Type B pancreatic cell (in vitro differentiated cells): ENCODE measurements around the gene HS6ST1. TPM values are rescaled to one million over a fixed set of nuclear protein-coding genes. Genes with fewer than 3 reads are reported as not detected.

ENCODE experiments used
- DNase-seq: peaks from one replicate; pipeline ENCODE4 v3.0.0; 2021; ENCODE audit warnings: mixed read lengths; ENCODE audit not compliant: unreplicated experiment; ENCODE audit errors: extremely low spot score
- H3K27ac Mint-ChIP-seq: 2 replicates; pipeline ENCODE4 v1.8.0; 2021; ENCODE audit warnings: mild to moderate bottlenecking, mixed read lengths
- H3K27me3 Mint-ChIP-seq: 2 replicates; pipeline ENCODE4 v1.8.0; 2021; ENCODE audit warnings: mixed read lengths
- H3K36me3 Mint-ChIP-seq: 2 replicates; pipeline ENCODE4 v1.8.0; 2021; ENCODE audit warnings: mixed read lengths
- H3K4me1 Mint-ChIP-seq: one replicate; pipeline ENCODE4 v1.8.0; 2021; ENCODE audit warnings: mixed read lengths; ENCODE audit not compliant: unreplicated experiment
- H3K4me3 Mint-ChIP-seq: 2 replicates; pipeline ENCODE4 v1.8.0; 2021; ENCODE audit warnings: mild to moderate bottlenecking, mixed read lengths
- H3K9me3 Mint-ChIP-seq: 2 replicates; pipeline ENCODE4 v1.8.0; 2021; ENCODE audit warnings: mixed read lengths
- total RNA-seq: library from RNA; stranded (reverse); gene quantifications from 2 replicates; pipeline ENCODE4 v1.2.1, GENCODE V29; 2021; ENCODE audit warnings: low replicate concordance
- TF ChIP-seq, protein P1 (sequence below): fragments of 200-600 bp; sonication (generic); conservative IDR thresholded peaks from 2 replicates; pipeline ENCODE4 v1.5.0; 2021; ENCODE audit warnings: antibody characterized with exemption, mild to moderate bottlenecking

The HS6ST1 gene
- total RNA-seq, 1 donor from 2014 or later = 75.2 TPM

DNA sequence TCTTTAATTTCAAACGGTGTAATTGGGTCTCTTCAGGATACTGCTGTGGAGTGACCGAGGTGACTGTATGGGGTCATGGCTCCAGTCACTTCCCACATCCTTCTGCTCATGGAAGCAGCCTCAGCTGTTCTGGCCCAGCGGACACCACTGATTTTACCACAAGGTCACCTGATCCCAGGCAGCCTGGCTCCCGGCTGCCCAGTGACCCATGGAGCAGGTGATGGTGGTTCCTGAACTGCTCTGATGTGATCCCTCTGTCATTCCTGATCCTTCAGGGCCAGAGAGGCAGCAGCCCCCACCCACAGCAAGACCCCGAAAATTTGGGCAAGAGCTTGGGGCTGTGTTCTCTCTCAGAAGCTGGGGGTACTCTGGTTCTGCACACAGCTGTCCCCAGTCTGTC, 35.5 kb upstream of the HS6ST1 start:
- Mint-ChIP-seq H3K36me3 (peaks cover 3% of the 10 kb centered on the region), H3K9me3 (peaks cover 13% of the 10 kb centered on the region), H3K27me3 (no peaks in the 10 kb centered on the region), H3K4me1 (no peaks in the 10 kb centered on the region), H3K27ac (no peak overlapping the region), H3K4me3 (no peak overlapping the region)
- TF ChIP-seq, protein P1, sequence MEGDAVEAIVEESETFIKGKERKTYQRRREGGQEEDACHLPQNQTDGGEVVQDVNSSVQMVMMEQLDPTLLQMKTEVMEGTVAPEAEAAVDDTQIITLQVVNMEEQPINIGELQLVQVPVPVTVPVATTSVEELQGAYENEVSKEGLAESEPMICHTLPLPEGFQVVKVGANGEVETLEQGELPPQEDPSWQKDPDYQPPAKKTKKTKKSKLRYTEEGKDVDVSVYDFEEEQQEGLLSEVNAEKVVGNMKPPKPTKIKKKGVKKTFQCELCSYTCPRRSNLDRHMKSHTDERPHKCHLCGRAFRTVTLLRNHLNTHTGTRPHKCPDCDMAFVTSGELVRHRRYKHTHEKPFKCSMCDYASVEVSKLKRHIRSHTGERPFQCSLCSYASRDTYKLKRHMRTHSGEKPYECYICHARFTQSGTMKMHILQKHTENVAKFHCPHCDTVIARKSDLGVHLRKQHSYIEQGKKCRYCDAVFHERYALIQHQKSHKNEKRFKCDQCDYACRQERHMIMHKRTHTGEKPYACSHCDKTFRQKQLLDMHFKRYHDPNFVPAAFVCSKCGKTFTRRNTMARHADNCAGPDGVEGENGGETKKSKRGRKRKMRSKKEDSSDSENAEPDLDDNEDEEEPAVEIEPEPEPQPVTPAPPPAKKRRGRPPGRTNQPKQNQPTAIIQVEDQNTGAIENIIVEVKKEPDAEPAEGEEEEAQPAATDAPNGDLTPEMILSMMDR = no peak
- DNase-seq = no peak

DNA sequence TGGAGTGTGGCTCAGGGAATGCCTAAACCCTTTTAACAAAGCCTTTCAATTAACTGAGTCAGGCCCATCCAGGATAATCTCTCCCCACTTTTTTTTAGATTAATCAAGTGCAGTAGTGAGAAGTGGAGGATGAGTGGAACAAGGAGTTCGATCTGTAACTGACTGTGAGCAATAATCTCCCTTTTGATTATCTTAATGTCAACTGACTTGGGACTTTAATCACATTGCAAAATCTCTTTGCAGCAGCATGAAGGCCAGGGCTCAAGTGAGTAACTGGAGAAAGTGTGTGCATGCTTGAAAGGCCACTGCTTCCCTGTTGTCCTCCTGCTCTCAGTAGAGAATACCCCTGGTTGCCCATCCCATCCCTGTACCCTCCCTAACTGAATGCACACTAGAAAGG, 32.1 kb upstream of the HS6ST1 start:
- H3K4me1 Mint-ChIP-seq = peaks cover 6% of the 10 kb centered on the region
- H3K9me3 Mint-ChIP-seq = peaks cover 13% of the 10 kb centered on the region
- H3K4me3 Mint-ChIP-seq = no peak overlapping the region
- TF ChIP-seq, protein P1 = no peak
- peaks cover 3% of the 10 kb centered on the region for H3K36me3 Mint-ChIP-seq
- no peaks in the 10 kb centered on the region for H3K27me3 Mint-ChIP-seq
- no peak for DNase-seq
- no peak overlapping the region for H3K27ac Mint-ChIP-seq

DNA sequence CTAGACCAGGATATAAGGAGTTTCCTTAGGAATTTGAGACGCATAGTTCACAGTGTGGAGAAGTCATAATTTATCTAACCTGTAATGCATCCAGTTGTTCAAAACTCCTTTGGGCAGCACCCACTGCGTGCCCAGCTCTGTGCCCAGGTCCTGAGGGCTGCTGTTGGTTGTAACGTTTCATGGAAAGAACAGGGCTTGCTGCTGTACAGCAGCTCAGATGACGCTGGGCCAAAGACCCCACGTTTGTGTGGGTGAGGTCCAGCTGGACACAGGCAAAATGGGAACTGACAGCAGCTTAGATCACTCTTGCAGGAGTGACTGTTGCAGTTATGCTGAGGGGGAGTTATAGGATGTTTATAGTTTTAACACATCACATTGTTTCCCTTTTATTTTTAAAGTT, 30.0 kb upstream of the HS6ST1 start:
- H3K9me3 Mint-ChIP-seq = peaks cover 18% of the 10 kb centered on the region
- H3K36me3 Mint-ChIP-seq = peaks cover 3% of the 10 kb centered on the region
- DNase-seq = no peak
- no peak overlapping the region for H3K4me3 Mint-ChIP-seq
- TF ChIP-seq, protein P1 = no peak
- H3K4me1 Mint-ChIP-seq = peaks cover 6% of the 10 kb centered on the region
- no peaks in the 10 kb centered on the region for H3K27me3 Mint-ChIP-seq
- H3K27ac Mint-ChIP-seq = no peak overlapping the region

DNA sequence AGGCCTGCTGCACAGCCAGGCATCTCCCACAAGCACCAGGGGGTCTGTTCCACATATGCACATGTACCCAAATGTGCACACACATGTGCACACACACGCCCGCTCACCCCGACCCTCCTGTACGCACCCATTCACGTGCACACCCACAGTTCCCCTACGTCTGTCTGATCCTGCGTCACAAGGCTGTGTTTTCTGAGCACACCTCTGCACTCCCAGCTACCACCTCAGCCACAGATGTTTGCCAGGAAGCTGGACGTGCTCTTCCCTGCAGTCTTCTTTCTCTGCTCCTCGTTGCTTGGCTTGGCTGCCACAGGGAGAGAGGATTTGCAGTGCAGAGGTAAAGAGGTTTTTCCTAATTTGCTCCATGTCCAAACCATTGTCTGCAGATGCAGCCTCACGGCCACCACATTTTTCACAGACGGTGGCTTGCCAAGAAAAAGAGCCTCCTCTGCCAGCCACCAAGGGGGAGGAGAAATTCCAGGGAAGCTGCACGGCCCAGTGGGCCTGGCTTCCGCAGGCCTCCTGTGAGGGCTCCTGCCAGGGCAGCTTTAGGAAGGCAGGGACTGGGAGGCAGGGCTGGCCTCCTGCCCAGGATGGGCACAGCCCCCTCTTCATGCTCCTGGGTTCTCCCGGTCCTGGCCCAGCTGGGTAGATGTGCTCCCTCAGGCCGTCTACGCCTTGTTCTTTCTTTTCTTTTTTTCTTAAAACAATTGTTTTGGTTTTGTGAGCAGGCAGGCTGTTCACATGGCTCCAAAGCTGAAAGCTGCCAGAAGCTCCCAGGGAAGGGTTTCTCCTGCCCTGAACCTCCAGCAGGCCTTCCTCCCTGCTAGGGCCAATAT, 29.3 kb upstream of the HS6ST1 start:
- peaks cover 3% of the 10 kb centered on the region for H3K36me3 Mint-ChIP-seq
- no peak for DNase-seq

DNA sequence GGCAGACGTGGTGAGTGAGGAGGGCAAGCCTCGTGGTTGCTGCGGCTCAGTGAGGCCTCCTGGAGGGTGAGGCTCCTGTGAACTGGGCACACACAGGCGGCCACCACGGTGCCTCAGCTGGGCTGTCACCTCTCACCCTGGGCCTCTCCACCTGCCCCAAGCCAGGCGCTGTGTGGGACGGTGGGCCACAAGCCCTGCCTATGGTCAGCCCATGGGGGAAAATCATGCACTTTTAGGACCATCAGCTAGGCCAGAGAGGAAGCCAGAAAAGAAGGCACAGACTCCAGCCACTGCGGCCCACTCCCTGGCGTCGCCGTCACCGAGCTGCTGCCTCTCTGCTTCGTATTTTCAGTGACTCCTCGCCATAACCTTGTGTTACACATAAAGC, 28.5 kb upstream of the HS6ST1 start:
- no peak overlapping the region for H3K27ac Mint-ChIP-seq
- H3K4me3 Mint-ChIP-seq = no peak overlapping the region
- H3K36me3 Mint-ChIP-seq = peaks cover 3% of the 10 kb centered on the region
- H3K27me3 Mint-ChIP-seq = no peaks in the 10 kb centered on the region
- no peak for DNase-seq
- H3K4me1 Mint-ChIP-seq = peaks cover 6% of the 10 kb centered on the region
- peaks cover 20% of the 10 kb centered on the region for H3K9me3 Mint-ChIP-seq
- TF ChIP-seq, protein P1 = no peak

More for the DNA sequence above, 29.3 kb upstream of the HS6ST1 start:
- H3K9me3 Mint-ChIP-seq = peaks cover 20% of the 10 kb centered on the region
- no peak overlapping the region for H3K27ac Mint-ChIP-seq
- TF ChIP-seq, protein P1 = no peak
- H3K4me1 Mint-ChIP-seq = peaks cover 6% of the 10 kb centered on the region
- no peaks in the 10 kb centered on the region for H3K27me3 Mint-ChIP-seq
- H3K4me3 Mint-ChIP-seq = no peak overlapping the region
